Uterus (tissue), 4 donors: ENCODE measurements around the gene XPC. TPM values are rescaled to one million over a fixed set of nuclear protein-coding genes. Genes with fewer than 3 reads are reported as not detected.

Experiments
- DNase-seq, 2 donors: peaks; one replicate each; pipeline ENCODE4 v3.0.0-alpha.2; 2019 to 2020
- H3K27ac ChIP-seq, 2 donors: fragments of 200-600 bp; sonication (generic); 1 replicate in 1 of 2; 2 replicates in 1 of 2; pipeline ENCODE4 v1.5.1; 2016 to 2018
- H3K27me3 ChIP-seq, 2 donors: fragments of 200-600 bp; sonication (generic); one replicate each; pipeline ENCODE4 v1.5.1; 2018 to 2019; ENCODE audit warnings: control low read depth in 1 of 2
- H3K36me3 ChIP-seq, 2 donors: fragments of 200-600 bp; sonication (generic); one replicate each; pipeline ENCODE4 v1.5.1; 2019; ENCODE audit warnings: control low read depth in 1 of 2
- H3K4me1 ChIP-seq, 2 donors: fragments of 200-600 bp; sonication (generic); one replicate each; pipeline ENCODE4 v1.5.1; 2018 to 2019; ENCODE audit warnings: control low read depth in 1 of 2
- H3K4me3 ChIP-seq, 2 donors: fragments of 200-600 bp; sonication (generic); 1 replicate in 1 of 2; 2 replicates in 1 of 2; pipeline ENCODE4 v1.5.1; 2018 to 2019; ENCODE audit warnings: mild to moderate bottlenecking in 1 of 2
- H3K9me3 ChIP-seq, 2 donors: fragments of 200-600 bp; sonication (generic); one replicate each; pipeline ENCODE4 v1.5.1; 2019; ENCODE audit warnings: control low read depth in 1 of 2
- POLR2A ChIP-seq, 2 donors: fragments of 450-650 bp; IDR thresholded peaks; one replicate each; pipeline ENCODE4 v1.6.1; 2016; ENCODE audit warnings: antibody characterized with exemption in 2 of 2, mild to moderate bottlenecking in 1 of 2, moderate library complexity in 1 of 2
- intact Hi-C: fragments of 100-400 bp; cut with DNase I; formaldehyde crosslinking; loops from one replicate; pipeline ENCODE4 v1.15.1; 2023; ENCODE audit warnings: low total_unique reads
- total RNA-seq, 4 donors: library from RNA; depleted of rRNA in 3 of 4; stranded (reverse); fragments of >200 nt in 3 of 4; gene quantifications; one replicate each; pipeline versions ENCODE4 v1.1.0 to v1.2.4, GENCODE V29; 2014 to 2023
- TF ChIP-seq, protein P1 (sequence below), 4 experiments: fragments of 200-600 bp in 2 of 4; fragments of 450-650 bp in 2 of 4; sonication (generic) in 2 of 4; IDR thresholded peaks; one replicate each; pipeline ENCODE4 v1.5.1; 2016 to 2019; ENCODE audit warnings: antibody characterized with exemption in 4 of 4, mild to moderate bottlenecking in 2 of 4, moderate library complexity in 1 of 4
- donor health status: DM: yes; HTN: yes; CAD: no.

XPC gene
- total RNA-seq, 4 donors from 2014 or later: 15.3 to 85.8 (median 48.5) TPM

- Histone ChIP-seq H3K27me3 (no peaks in the 10 kb centered on the region), H3K4me3 (no peak overlapping the region), H3K4me1 (peaks cover 0 to 4% of the 10 kb centered on the region in 2 donors), H3K27ac (no peak overlapping the region), H3K36me3 (no peaks in the 10 kb centered on the region), H3K9me3 (no peaks in the 10 kb centered on the region)
- intact Hi-C loops: no loop called here
- TF ChIP-seq POLR2A (IDR thresholded peaks at IDR 0.05): no peak
- TF ChIP-seq, protein P1, sequence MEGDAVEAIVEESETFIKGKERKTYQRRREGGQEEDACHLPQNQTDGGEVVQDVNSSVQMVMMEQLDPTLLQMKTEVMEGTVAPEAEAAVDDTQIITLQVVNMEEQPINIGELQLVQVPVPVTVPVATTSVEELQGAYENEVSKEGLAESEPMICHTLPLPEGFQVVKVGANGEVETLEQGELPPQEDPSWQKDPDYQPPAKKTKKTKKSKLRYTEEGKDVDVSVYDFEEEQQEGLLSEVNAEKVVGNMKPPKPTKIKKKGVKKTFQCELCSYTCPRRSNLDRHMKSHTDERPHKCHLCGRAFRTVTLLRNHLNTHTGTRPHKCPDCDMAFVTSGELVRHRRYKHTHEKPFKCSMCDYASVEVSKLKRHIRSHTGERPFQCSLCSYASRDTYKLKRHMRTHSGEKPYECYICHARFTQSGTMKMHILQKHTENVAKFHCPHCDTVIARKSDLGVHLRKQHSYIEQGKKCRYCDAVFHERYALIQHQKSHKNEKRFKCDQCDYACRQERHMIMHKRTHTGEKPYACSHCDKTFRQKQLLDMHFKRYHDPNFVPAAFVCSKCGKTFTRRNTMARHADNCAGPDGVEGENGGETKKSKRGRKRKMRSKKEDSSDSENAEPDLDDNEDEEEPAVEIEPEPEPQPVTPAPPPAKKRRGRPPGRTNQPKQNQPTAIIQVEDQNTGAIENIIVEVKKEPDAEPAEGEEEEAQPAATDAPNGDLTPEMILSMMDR (IDR thresholded peaks at IDR 0.05): no peak
- DNase-seq: no peak
These were observed 29.8 kb upstream of the XPC start for GRCh38 chr3:14208168-14208567.

DNA sequence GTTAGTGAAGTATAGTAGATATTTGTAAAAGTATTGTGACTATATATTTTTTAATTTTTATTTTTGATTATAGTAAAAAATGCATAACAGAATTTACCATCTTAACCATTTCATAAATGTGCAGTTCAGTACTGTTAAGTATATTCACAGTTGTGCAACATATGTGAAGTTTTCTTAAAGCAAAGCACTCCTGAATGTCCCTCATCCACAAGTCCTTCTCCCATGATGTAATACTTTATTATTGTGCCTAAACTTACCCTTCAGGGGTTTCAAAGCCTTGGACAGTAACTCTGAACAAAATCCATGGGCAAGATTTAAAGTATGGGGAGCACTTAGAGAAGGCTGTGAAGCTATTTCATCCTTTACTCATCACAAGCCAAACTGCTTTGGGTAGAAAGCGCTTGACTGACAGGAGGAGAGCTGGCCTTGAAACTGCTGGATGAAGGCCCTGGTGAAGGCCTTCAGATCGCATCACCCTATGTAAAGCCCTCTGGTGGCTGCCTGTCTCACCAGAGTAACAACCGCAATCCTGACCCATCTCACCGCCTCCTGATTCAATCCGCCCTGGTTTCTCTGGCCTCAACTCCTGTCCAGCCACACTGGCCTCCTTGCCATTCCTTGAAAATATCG, 28.3 kb upstream of the XPC start:
- H3K4me1 ChIP-seq: peaks cover 0 to 4% of the 10 kb centered on the region in 2 donors
- H3K4me3 ChIP-seq: no peak overlapping the region
- H3K9me3 ChIP-seq: no peaks in the 10 kb centered on the region
- TF ChIP-seq, protein P1 (IDR thresholded peaks at IDR 0.05): no peak
- no peak for TF ChIP-seq POLR2A (IDR thresholded peaks at IDR 0.05)
- no peak overlapping the region for H3K27ac ChIP-seq
- H3K27me3 ChIP-seq: no peaks in the 10 kb centered on the region
- no peaks in the 10 kb centered on the region for H3K36me3 ChIP-seq
- intact Hi-C loops: no loop called here
- DNase-seq: no peak

GRCh38 chr3:14204515-14205284, 26.3 kb upstream of the XPC start:
- H3K36me3 ChIP-seq: no peaks in the 10 kb centered on the region
- peak in 1 of 2 donors; percentile 55 for DNase-seq
- TF ChIP-seq POLR2A (IDR thresholded peaks at IDR 0.05): no peak
- TF ChIP-seq, protein P1 (IDR thresholded peaks at IDR 0.05): no peak
- no peaks in the 10 kb centered on the region for H3K27me3 ChIP-seq
- intact Hi-C loops: no loop called here
- peaks cover 0 to 4% of the 10 kb centered on the region in 2 donors for H3K4me1 ChIP-seq
- H3K4me3 ChIP-seq: no peak overlapping the region
- H3K27ac ChIP-seq: peak overlapping the region in 1 of 2 donors; percentile 48
- H3K9me3 ChIP-seq: no peaks in the 10 kb centered on the region

DNA sequence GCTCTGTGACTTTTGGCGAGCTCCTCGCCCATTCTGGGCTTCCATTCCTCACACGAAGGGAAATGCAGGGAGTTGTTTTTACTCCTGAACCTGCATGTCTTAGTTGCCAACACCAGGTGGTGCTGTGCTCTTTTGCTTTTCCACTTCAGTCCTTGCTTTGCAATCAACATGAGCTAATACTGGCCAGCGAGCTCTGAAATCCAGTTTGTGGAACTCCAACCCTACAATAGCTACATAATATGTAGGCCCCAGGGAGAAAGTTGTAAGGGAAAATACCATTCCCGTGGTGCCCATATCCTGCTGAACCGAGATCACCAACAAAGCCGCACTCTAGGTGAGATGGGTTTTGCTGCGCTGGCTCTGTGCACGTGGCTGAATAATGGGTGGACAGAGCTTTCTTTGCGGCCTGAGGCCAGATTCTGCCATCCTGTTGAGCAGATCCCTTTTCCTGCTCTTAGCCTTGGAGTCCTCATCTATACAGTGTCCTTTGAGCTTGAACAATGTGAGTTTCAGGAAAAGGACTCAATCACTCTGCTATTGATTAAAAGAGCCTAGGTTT, 25.2 kb upstream of the XPC start:
- Histone ChIP-seq H3K27me3 (no peaks in the 10 kb centered on the region), H3K27ac (peak overlapping the region in 1 of 2 donors; percentile 48), H3K4me3 (no peak overlapping the region), H3K4me1 (peaks cover 0 to 4% of the 10 kb centered on the region in 2 donors), H3K36me3 (no peaks in the 10 kb centered on the region), H3K9me3 (no peaks in the 10 kb centered on the region)
- DNase-seq: peak; percentile 70 to 76
- TF ChIP-seq, protein P1 (IDR thresholded peaks at IDR 0.05): peak; percentile 67 to 91 (median 86)
- TF ChIP-seq POLR2A (IDR thresholded peaks at IDR 0.05): no peak
- intact Hi-C loops: no loop called here
